Astrocyte (in vitro differentiated cells and primary cell): ENCODE results near the gene MRPL55.

Source experiments
- CTCF ChIP-seq: IDR thresholded peaks from 2 replicates; pipeline ENCODE4 v1.5.1; 2011; ENCODE audit warnings: low read depth, mild to moderate bottlenecking, inconsistent platforms, low read length, moderate library complexity; ENCODE audit not compliant: insufficient read depth
- EZH2 ChIP-seq: IDR thresholded peaks from 2 replicates; pipeline ENCODE4 v1.6.1; 2012; ENCODE audit warnings: mild to moderate bottlenecking, low read length, inconsistent platforms; ENCODE audit not compliant: insufficient read depth

DNA sequence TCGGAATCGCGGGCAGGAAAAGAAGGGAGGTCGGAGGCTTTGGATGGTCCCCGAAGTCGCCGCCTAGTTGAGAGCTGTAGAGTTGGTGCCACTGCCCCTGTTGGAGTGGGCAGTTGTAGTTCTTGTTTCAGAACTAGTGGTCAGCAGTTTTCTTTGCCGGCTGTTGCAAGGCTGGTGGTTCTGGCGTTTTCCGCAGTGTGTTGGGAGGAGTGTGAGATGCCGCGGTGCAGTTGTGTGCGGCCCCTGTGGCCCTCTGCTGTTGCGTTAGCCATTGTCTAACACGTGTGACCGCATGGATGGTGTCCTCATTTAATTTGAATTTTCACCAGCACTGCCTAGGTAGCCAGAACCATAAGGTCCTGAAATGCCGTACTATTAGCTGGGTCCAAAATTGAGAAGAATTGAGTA lies 25.2 kb downstream of the MRPL55 start:
- TF ChIP-seq CTCF (no peak), EZH2 (no peak)
